Measurements from ENCODE around the gene USP30. TPM values are rescaled to one million over a fixed set of nuclear protein-coding genes. Genes with fewer than 3 reads are reported as not detected.

The USP30 gene, protein sequence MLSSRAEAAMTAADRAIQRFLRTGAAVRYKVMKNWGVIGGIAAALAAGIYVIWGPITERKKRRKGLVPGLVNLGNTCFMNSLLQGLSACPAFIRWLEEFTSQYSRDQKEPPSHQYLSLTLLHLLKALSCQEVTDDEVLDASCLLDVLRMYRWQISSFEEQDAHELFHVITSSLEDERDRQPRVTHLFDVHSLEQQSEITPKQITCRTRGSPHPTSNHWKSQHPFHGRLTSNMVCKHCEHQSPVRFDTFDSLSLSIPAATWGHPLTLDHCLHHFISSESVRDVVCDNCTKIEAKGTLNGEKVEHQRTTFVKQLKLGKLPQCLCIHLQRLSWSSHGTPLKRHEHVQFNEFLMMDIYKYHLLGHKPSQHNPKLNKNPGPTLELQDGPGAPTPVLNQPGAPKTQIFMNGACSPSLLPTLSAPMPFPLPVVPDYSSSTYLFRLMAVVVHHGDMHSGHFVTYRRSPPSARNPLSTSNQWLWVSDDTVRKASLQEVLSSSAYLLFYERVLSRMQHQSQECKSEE
- total RNA-seq (10 to 100 TPM in 8 of 9 donors, 1 to 10 TPM in 1; 9.8 to 29.9 (median 16.7) TPM), polyA plus RNA-seq (1 to 10 TPM; 7.1 to 7.2 TPM)
- long read RNA-seq, donor 1, partial matches to known transcripts, result 5 of 16 reads
- long read RNA-seq, donor 1, other reads (novel, unspliced or antisense), result 5 of 16 reads
- long read RNA-seq, donor 2, transcript USP30-201 (13 exons, 3,742 nt), result major isoform, 7 of 31 reads
- long read RNA-seq, donor 2, partial matches to known transcripts, result 9 of 31 reads
- long read RNA-seq, donor 2, other reads (novel, unspliced or antisense), result 15 of 31 reads
- long read RNA-seq, donor 3, transcript USP30-201 (13 exons, 3,742 nt), result major isoform, 7 of 18 reads
- long read RNA-seq, donor 3, partial matches to known transcripts, result 4 of 18 reads
- long read RNA-seq, donor 3, other reads (novel, unspliced or antisense), result 6 of 18 reads

DNA sequence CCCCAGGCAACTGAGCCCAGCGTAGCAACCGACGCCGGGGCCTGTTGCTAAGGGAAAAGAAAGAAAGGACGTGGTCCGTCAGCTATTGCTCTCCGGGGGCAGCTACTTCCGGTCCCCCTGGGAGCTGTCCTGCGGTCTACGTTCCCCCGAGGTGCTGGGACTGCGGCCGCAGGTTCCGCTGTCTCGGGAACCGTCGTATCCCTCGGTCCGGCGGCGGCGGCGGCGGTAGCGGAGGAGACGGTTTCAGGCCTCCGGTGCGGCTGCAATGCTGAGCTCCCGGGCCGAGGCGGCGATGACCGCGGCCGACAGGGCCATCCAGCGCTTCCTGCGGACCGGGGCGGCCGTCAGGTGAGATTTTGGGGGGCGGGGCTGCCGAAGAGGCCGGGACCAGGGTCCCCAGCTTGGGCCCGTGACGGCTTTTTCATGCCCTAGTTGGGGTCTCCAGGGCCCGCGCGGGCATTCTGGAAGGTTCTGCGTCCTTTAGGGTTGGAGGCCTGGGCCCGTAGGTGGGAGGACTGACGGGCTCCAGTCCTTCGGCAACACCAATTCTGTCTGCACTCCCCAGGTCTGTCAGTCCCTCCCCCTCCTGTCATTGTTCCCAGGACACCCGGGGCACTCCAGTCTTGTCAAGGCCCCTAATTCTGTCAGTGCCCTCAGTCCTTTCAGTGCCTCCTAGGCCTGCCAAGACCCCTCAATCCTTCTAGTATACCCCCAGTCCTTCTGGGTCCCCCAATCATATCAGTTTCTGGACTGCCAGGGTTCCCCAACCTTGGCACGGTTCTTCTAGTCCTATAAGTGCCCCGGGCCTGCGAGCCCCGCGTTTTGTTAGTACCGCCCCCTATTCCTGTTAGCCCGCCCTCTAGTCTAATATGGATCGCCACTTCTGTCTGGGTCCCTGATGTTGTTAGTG lies at the start of gene USP30:
TSS of gene USP30 (plus strand) at position 163 of the 910 bp plus-strand sequence. CDS start at position 266, 103 bp downstream.
- peak within 1 kb of the TSS; percentile 67 to 93 (median 90) for H3K27ac ChIP-seq
- ATAC-seq (peak; percentile 91 to 98 (median 96)), DNase-seq (peak; percentile 84 to 92 (median 86))
- no peak for TF ChIP-seq POLR2A (IDR thresholded peaks at IDR 0.05)
- TF ChIP-seq, protein P1, sequence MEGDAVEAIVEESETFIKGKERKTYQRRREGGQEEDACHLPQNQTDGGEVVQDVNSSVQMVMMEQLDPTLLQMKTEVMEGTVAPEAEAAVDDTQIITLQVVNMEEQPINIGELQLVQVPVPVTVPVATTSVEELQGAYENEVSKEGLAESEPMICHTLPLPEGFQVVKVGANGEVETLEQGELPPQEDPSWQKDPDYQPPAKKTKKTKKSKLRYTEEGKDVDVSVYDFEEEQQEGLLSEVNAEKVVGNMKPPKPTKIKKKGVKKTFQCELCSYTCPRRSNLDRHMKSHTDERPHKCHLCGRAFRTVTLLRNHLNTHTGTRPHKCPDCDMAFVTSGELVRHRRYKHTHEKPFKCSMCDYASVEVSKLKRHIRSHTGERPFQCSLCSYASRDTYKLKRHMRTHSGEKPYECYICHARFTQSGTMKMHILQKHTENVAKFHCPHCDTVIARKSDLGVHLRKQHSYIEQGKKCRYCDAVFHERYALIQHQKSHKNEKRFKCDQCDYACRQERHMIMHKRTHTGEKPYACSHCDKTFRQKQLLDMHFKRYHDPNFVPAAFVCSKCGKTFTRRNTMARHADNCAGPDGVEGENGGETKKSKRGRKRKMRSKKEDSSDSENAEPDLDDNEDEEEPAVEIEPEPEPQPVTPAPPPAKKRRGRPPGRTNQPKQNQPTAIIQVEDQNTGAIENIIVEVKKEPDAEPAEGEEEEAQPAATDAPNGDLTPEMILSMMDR (IDR thresholded peaks at IDR 0.05), result no peak
- no peaks in the 10 kb centered on the region for H3K27me3 ChIP-seq
- intact Hi-C loops (cut with DNase I), result loop anchor here in 1 of 10 donors (1.0 to 5.0 kb wide), 2 partner anchors 41 to 100 kb away; partner anchors contain the start of gene ALKBH2
- peak within 1 kb of the TSS; percentile 60 to 97 (median 92) for H3K4me3 ChIP-seq
- no peaks in the 10 kb centered on the region for H3K9me3 ChIP-seq
- 0 to 1% (median 0%) methylated on average over 31 to 61 of the region's 61 CpGs for WGBS, 4 donors
- peaks cover 0 to 25% (median 17%) of the 10 kb centered on the region in 12 donors for H3K4me1 ChIP-seq
- peaks cover 0 to 19% (median 5%) of the 10 kb centered on the region in 9 donors for H3K36me3 ChIP-seq

DNA sequence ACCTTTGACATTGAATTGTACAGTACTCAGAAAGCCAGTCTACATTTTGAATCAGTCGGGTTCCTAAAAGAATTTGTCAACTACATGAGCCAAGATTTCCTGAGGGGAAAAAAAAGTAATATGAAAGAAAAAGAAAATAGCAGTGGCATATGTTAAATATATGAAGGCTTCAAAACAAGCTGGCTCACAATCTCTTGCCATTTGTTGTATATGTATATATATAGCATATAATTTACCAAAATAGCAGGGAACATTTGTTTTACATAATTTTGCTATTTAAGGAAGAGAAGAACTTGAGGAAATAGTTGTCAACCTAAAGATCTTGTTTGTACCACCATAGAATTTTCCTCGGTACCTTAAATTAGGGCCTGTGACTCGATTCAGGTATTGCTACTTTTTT lies 48.4 kb upstream of the USP30 start:
- TF ChIP-seq, protein P1 (IDR thresholded peaks at IDR 0.05), result no peak
- no peak for TF ChIP-seq POLR2A (IDR thresholded peaks at IDR 0.05)
- intact Hi-C loops (cut with DNase I), result no loop called here
- 67 to 77% (median 76%) methylated on average over 3 of the region's 3 CpGs for WGBS, 4 donors
- no peak overlapping the region for H3K4me3 ChIP-seq
- no peak for DNase-seq
- no peaks in the 10 kb centered on the region for H3K9me3 ChIP-seq
- ATAC-seq, result no peak
- H3K36me3 ChIP-seq, result no peaks in the 10 kb centered on the region
- no peak overlapping the region for H3K27ac ChIP-seq
- H3K4me1 ChIP-seq, result no peaks in the 10 kb centered on the region
- no peaks in the 10 kb centered on the region for H3K27me3 ChIP-seq

DNA sequence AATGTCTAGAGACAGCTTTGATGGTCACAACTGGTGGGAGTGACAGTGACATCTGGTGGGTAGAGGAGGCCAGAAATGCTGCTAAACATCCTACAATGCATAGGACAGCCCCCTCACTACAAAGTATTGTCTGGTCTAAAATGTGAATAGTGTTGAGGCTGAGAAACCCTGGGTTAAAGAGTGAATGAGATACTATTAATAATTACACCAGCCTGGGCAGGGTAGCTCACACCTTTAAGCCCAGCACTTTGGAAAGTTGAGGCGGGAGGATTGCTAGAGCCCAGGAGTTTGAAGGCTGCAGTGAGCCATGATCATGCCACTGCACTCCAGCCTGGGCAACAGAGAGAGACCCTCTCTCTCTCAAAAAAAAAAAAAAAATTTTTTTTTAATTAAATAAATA lies 42.6 kb upstream of the USP30 start:
- H3K36me3 ChIP-seq, result no peaks in the 10 kb centered on the region
- DNase-seq (no peak), ATAC-seq (no peak)
- H3K9me3 ChIP-seq, result no peaks in the 10 kb centered on the region
- intact Hi-C loops (cut with DNase I), result no loop called here
- no peak overlapping the region for H3K4me3 ChIP-seq
- TF ChIP-seq POLR2A (IDR thresholded peaks at IDR 0.05), result no peak
- TF ChIP-seq, protein P1 (IDR thresholded peaks at IDR 0.05), result no peak
- H3K27ac ChIP-seq, result no peak overlapping the region
- 86 to 100% (median 90%) methylated on average over 1 of the region's 1 CpG for WGBS, 4 donors
- H3K27me3 ChIP-seq, result no peaks in the 10 kb centered on the region
- no peaks in the 10 kb centered on the region for H3K4me1 ChIP-seq
